ENCODE results near the gene GPNMB. TPM values are rescaled to one million over a fixed set of nuclear protein-coding genes. Genes with fewer than 3 reads are reported as not detected.

Gene GPNMB
- total and polyA plus RNA-seq, 10 of the 15 experiments (the other 5 are each of a cell fraction or from before 2014, with no cell fraction given), result 5.9 to 22.3 (median 10.0) TPM

DNA sequence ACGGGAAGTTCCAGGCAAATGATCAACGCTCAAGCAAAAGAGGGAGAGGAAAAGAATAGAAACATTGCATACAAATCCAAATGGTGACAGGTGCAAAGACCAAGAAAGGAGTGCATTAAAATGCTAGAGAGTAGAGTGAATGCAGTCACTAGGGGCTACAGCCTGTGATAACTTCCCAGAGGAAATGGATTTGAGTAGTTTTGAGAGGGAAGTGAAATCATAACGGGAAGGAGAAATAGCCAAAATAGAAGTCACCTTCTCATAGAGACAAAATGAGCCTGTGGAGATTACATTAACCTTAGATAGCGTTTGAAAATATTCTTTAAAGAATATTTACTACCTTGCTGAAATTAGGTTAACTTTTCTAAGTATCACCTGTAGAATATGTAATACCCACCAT lies 38.3 kb upstream of the GPNMB start:
- ChIA-PET CTCF (no interaction called here), SMC1A (ENCODE audit: uncharacterized antibody, unreplicated experiment) (no interaction called here), POLR2A (no interaction called here), RAD21 (ENCODE audit: unreplicated experiment) (no interaction called here)
- no peaks in the 10 kb centered on the region; the same call in 2 of the 3 replicates for H3K9me3 ChIP-seq (replicated peaks; ENCODE audit: control insufficient read depth, insufficient read depth, low read length)
- H3K79me2 ChIP-seq (ENCODE audit: control insufficient read depth, insufficient read depth, low read length), result no peaks in the 10 kb centered on the region
- intact Hi-C loops (cut with micrococcal nuclease; ENCODE audit: unreplicated experiment), result no loop called here
- H4K20me1 ChIP-seq (ENCODE audit: control insufficient read depth, insufficient read depth), result no peaks in the 10 kb centered on the region
- H3K4me2 ChIP-seq (ENCODE audit: control insufficient read depth, insufficient read depth), result no peak overlapping the region
- in situ Hi-C loops (cut with MboI), result no loop called here
- no peak for DNase-seq (ENCODE audit: low read depth, low spot score)
- BruUV-seq (replicated peaks), result no TSS peak
- H3K27ac ChIP-seq (ENCODE audit: control insufficient read depth, insufficient read depth), result no peak overlapping the region
- H3K9ac ChIP-seq (ENCODE audit: control insufficient read depth, insufficient read depth, low read length), result no peak overlapping the region
- FAIRE-seq, result no peak
- no peaks in the 10 kb centered on the region for H3K4me1 ChIP-seq (ENCODE audit: control insufficient read depth, insufficient read depth, low read length)
- no peak overlapping the region for H2AFZ ChIP-seq (ENCODE audit: control insufficient read depth, low read depth, low read length)
- TF ChIP-seq, protein P1, sequence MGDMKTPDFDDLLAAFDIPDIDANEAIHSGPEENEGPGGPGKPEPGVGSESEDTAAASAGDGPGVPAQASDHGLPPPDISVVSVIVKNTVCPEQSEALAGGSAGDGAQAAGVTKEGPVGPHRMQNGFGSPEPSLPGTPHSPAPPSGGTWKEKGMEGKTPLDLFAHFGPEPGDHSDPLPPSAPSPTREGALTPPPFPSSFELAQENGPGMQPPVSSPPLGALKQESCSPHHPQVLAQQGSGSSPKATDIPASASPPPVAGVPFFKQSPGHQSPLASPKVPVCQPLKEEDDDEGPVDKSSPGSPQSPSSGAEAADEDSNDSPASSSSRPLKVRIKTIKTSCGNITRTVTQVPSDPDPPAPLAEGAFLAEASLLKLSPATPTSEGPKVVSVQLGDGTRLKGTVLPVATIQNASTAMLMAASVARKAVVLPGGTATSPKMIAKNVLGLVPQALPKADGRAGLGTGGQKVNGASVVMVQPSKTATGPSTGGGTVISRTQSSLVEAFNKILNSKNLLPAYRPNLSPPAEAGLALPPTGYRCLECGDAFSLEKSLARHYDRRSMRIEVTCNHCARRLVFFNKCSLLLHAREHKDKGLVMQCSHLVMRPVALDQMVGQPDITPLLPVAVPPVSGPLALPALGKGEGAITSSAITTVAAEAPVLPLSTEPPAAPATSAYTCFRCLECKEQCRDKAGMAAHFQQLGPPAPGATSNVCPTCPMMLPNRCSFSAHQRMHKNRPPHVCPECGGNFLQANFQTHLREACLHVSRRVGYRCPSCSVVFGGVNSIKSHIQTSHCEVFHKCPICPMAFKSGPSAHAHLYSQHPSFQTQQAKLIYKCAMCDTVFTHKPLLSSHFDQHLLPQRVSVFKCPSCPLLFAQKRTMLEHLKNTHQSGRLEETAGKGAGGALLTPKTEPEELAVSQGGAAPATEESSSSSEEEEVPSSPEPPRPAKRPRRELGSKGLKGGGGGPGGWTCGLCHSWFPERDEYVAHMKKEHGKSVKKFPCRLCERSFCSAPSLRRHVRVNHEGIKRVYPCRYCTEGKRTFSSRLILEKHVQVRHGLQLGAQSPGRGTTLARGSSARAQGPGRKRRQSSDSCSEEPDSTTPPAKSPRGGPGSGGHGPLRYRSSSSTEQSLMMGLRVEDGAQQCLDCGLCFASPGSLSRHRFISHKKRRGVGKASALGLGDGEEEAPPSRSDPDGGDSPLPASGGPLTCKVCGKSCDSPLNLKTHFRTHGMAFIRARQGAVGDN (IDR thresholded peaks at IDR 0.05), result no peak
- TF ChIP-seq PAX8 (IDR thresholded peaks at IDR 0.05) (no peak), HDAC6 (IDR thresholded peaks at IDR 0.05; ENCODE audit: unreplicated experiment) (no peak), MYB (IDR thresholded peaks at IDR 0.05; ENCODE audit: borderline replicate concordance, low read depth, low read length) (no peak), SMC3 (IDR thresholded peaks at IDR 0.05; ENCODE audit: borderline replicate concordance, low read length) (no peak), EGR1 (IDR thresholded peaks at IDR 0.05; ENCODE audit: borderline replicate concordance in 1 of 2, low read depth in 2 of 2, low read length in 2 of 2) (no peak), IKZF2 (IDR thresholded peaks at IDR 0.05) (no peak), ZZZ3 (IDR thresholded peaks at IDR 0.05; ENCODE audit: control insufficient read depth, insufficient read length, low read depth) (no peak), ZNF622 (IDR thresholded peaks at IDR 0.05) (no peak)
- TF ChIP-seq, protein P2, sequence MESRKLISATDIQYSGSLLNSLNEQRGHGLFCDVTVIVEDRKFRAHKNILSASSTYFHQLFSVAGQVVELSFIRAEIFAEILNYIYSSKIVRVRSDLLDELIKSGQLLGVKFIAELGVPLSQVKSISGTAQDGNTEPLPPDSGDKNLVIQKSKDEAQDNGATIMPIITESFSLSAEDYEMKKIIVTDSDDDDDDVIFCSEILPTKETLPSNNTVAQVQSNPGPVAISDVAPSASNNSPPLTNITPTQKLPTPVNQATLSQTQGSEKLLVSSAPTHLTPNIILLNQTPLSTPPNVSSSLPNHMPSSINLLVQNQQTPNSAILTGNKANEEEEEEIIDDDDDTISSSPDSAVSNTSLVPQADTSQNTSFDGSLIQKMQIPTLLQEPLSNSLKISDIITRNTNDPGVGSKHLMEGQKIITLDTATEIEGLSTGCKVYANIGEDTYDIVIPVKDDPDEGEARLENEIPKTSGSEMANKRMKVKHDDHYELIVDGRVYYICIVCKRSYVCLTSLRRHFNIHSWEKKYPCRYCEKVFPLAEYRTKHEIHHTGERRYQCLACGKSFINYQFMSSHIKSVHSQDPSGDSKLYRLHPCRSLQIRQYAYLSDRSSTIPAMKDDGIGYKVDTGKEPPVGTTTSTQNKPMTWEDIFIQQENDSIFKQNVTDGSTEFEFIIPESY (IDR thresholded peaks at IDR 0.05), result no peak
- TF ChIP-seq, protein P3, sequence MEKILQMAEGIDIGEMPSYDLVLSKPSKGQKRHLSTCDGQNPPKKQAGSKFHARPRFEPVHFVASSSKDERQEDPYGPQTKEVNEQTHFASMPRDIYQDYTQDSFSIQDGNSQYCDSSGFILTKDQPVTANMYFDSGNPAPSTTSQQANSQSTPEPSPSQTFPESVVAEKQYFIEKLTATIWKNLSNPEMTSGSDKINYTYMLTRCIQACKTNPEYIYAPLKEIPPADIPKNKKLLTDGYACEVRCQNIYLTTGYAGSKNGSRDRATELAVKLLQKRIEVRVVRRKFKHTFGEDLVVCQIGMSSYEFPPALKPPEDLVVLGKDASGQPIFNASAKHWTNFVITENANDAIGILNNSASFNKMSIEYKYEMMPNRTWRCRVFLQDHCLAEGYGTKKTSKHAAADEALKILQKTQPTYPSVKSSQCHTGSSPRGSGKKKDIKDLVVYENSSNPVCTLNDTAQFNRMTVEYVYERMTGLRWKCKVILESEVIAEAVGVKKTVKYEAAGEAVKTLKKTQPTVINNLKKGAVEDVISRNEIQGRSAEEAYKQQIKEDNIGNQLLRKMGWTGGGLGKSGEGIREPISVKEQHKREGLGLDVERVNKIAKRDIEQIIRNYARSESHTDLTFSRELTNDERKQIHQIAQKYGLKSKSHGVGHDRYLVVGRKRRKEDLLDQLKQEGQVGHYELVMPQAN (conservative IDR thresholded peaks at IDR 0.05), result no peak
- TF ChIP-seq, protein P4, sequence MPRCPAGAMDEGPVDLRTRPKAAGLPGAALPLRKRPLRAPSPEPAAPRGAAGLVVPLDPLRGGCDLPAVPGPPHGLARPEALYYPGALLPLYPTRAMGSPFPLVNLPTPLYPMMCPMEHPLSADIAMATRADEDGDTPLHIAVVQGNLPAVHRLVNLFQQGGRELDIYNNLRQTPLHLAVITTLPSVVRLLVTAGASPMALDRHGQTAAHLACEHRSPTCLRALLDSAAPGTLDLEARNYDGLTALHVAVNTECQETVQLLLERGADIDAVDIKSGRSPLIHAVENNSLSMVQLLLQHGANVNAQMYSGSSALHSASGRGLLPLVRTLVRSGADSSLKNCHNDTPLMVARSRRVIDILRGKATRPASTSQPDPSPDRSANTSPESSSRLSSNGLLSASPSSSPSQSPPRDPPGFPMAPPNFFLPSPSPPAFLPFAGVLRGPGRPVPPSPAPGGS (IDR thresholded peaks at IDR 0.05; ENCODE audit: borderline replicate concordance, insufficient read depth, low read depth, low read length, poor library complexity, severe bottlenecking), result no peak
- H3K27me3 ChIP-seq (replicated peaks in 1 of 2; ENCODE audit: control insufficient read depth in 2 of 2, insufficient read depth in 2 of 2, low read length in 1 of 2), result no peaks in the 10 kb centered on the region
- no peak overlapping the region for H3K4me3 ChIP-seq
- 63% methylated on average over 4 of the region's 4 CpGs for WGBS (ENCODE audit: insufficient coverage, insufficient replicate concordance, low lambda C conversion rate, missing lambda C conversion rate)
- H3K36me3 ChIP-seq (ENCODE audit: control insufficient read depth in 2 of 2, insufficient read depth in 2 of 2, low read length in 1 of 2), result peaks cover 0 to under 1% of the 10 kb centered on the region in 2 experiments; a peak in 1 of 4 replicates
- no peak for ATAC-seq

Measured in GM12878 (cell line).